Retina (tissue), 1 donor: ENCODE measurements around the gene DGUOK.

Experiments
- DNase-seq: peaks from one replicate; pipeline ENCODE4 v3.0.0-alpha.2; 2016

Gene DGUOK

GRCh38 chr2:73983322-73984202 lies 56.9 kb downstream of the DGUOK start:
- DNase-seq = peak; percentile 68

GRCh38 chr2:73984203-73984921 lies 57.7 kb downstream of the DGUOK start, which contains the start of gene TET3:
TSS of gene TET3 (plus strand) at chr2:73984910. CDS start at chr2:73986404, 1,494 bp downstream.
- peak; percentile 73 for DNase-seq

GRCh38 chr2:73984922-73985307 lies 58.2 kb downstream of the DGUOK start:
- DNase-seq = no peak

GRCh38 chr2:73985308-73986084 lies 58.8 kb downstream of the DGUOK start:
- peak; percentile 64 for DNase-seq

GRCh38 chr2:73986085-73986681 lies 59.5 kb downstream of the DGUOK start:
- peak; percentile 31 for DNase-seq

- peak; percentile 72 for DNase-seq
These were observed 60.6 kb downstream of the DGUOK start for GRCh38 chr2:73987109-73987947.

- peak; percentile 39 for DNase-seq
These were observed 61.4 kb downstream of the DGUOK start for GRCh38 chr2:73987948-73988700.

GRCh38 chr2:73989972-73990371 lies 63.3 kb downstream of the DGUOK start:
- DNase-seq = no peak

- DNase-seq = no peak
These were observed 63.9 kb downstream of the DGUOK start for GRCh38 chr2:73990531-73990930.

GRCh38 chr2:73992036-73992435 lies 65.4 kb downstream of the DGUOK start:
- no peak for DNase-seq

GRCh38 chr2:73993376-73993775 lies 66.7 kb downstream of the DGUOK start:
- DNase-seq = no peak

- no peak for DNase-seq
These were observed 67.1 kb downstream of the DGUOK start for GRCh38 chr2:73993778-73994177.

- no peak for DNase-seq
These were observed 67.6 kb downstream of the DGUOK start for GRCh38 chr2:73994178-73994831.

- no peak for DNase-seq
These were observed 69.1 kb downstream of the DGUOK start for GRCh38 chr2:73995810-73996209.

GRCh38 chr2:73997813-73998212 lies 71.1 kb downstream of the DGUOK start:
- no peak for DNase-seq

GRCh38 chr2:73998451-73998850 lies 71.8 kb downstream of the DGUOK start:
- peak; percentile 72 for DNase-seq

GRCh38 chr2:73998933-73999332 lies 72.3 kb downstream of the DGUOK start:
- no peak for DNase-seq

- peak; percentile 39 for DNase-seq
These were observed 73.4 kb downstream of the DGUOK start for GRCh38 chr2:73999881-74000597.

- DNase-seq = no peak
These were observed 74.0 kb downstream of the DGUOK start for GRCh38 chr2:74000666-74001065.

- DNase-seq = no peak
These were observed 74.4 kb downstream of the DGUOK start for GRCh38 chr2:74001121-74001520.
